Prostate gland (tissue), 2 donors: ENCODE measurements around the gene HBD. TPM values are rescaled to one million over a fixed set of nuclear protein-coding genes. Genes with fewer than 3 reads are reported as not detected.

Source experiments
- DNase-seq: peaks from one replicate; pipeline ENCODE4 v3.0.0-alpha.2; 2019; ENCODE audit warnings: low spot score
- H3K27ac ChIP-seq, 2 donors: fragments of 200-600 bp; sonication (generic); 2 replicates each; pipeline ENCODE4 v1.5.1; 2017 to 2019
- H3K27me3 ChIP-seq: fragments of 200-600 bp; sonication (generic); replicated peaks from 2 replicates; pipeline ENCODE4 v1.5.1; 2019; ENCODE audit not compliant: insufficient read depth
- H3K36me3 ChIP-seq, 2 donors: fragments of 200-600 bp; sonication (generic); 1 replicate in 1 of 2; 2 replicates in 1 of 2; pipeline versions ENCODE4 v1.5.1 to v1.8.1; 2017 to 2019
- H3K4me1 ChIP-seq: fragments of 200-600 bp; sonication (generic); replicated peaks from 2 replicates; pipeline ENCODE4 v1.5.1; 2019
- H3K4me3 ChIP-seq, 2 donors: fragments of 200-600 bp; sonication (generic); 2 replicates each; pipeline ENCODE4 v1.5.1; 2017 to 2019
- H3K9me3 ChIP-seq: fragments of 200-600 bp; sonication (generic); 2 replicates; pipeline ENCODE4 v1.5.1; 2017
- POLR2A ChIP-seq: fragments of 450-650 bp; IDR thresholded peaks from one replicate; pipeline ENCODE4 v1.6.1; 2016; ENCODE audit warnings: antibody characterized with exemption, mild to moderate bottlenecking
- POLR2AphosphoS5 ChIP-seq: sonication (generic); formaldehyde crosslinking; IDR thresholded peaks from one replicate; pipeline ENCODE4 v1.6.1; 2017; ENCODE audit warnings: antibody characterized with exemption
- WGBS: methylation state at CpG from one replicate; pipeline ENCODE4 v1.1.5; 2018; 5-methylcytosine and 5-hydroxymethylcytosine counted together
- intact Hi-C: fragments of 100-400 bp; cut with DNase I; formaldehyde crosslinking; loops from one replicate; pipeline ENCODE4 v1.14.2; 2022
- total RNA-seq, 2 donors: library from RNA; depleted of rRNA; stranded (reverse); fragments of >200 nt; gene quantifications; one replicate each; pipeline ENCODE4 v1.1.0, GENCODE V29; 2016
- TF ChIP-seq, protein P1 (sequence below), 4 experiments: fragments of 200-600 bp in 2 of 4; fragments of 450-650 bp in 2 of 4; sonication (generic) in 2 of 4; IDR thresholded peaks; 1 replicate in 3 of 4; 2 replicates in 1 of 4; pipeline ENCODE4 v1.5.1; 2016 to 2019; ENCODE audit warnings: antibody characterized with exemption in 4 of 4, mild to moderate bottlenecking in 2 of 4, moderate library complexity in 2 of 4

The HBD gene
- total RNA-seq, 2 donors from 2014 or later, result not detected

DNA sequence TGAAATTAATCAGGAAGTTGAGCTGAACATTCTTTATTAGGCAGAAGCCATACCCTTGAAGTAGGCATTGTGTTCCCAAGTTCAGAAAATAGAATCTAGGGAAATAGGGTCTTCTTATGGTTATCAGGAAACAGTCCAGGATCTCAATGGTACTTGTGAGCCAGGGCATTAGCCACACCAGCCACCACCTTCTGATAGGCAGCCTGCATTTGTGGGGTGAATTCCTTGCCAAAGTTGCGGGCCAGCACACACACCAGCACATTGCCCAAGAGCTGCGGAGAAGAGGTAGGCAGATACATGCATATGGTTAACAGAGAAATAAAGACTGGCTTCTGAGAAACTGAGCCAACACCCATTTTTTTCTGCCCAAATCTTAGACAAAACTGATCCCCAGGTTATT lies 1.5 kb downstream of the HBD start:
- H3K36me3 ChIP-seq, result no peaks in the 10 kb centered on the region
- no peaks in the 10 kb centered on the region for H3K4me1 ChIP-seq
- no peak overlapping the region for H3K27ac ChIP-seq
- no peak overlapping the region for H3K4me3 ChIP-seq
- TF ChIP-seq, protein P1, sequence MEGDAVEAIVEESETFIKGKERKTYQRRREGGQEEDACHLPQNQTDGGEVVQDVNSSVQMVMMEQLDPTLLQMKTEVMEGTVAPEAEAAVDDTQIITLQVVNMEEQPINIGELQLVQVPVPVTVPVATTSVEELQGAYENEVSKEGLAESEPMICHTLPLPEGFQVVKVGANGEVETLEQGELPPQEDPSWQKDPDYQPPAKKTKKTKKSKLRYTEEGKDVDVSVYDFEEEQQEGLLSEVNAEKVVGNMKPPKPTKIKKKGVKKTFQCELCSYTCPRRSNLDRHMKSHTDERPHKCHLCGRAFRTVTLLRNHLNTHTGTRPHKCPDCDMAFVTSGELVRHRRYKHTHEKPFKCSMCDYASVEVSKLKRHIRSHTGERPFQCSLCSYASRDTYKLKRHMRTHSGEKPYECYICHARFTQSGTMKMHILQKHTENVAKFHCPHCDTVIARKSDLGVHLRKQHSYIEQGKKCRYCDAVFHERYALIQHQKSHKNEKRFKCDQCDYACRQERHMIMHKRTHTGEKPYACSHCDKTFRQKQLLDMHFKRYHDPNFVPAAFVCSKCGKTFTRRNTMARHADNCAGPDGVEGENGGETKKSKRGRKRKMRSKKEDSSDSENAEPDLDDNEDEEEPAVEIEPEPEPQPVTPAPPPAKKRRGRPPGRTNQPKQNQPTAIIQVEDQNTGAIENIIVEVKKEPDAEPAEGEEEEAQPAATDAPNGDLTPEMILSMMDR (IDR thresholded peaks at IDR 0.05), result no peak
- 98% methylated on average over 2 of the region's 2 CpGs for WGBS
- H3K27me3 ChIP-seq, result no peaks in the 10 kb centered on the region
- no peaks in the 10 kb centered on the region for H3K9me3 ChIP-seq
- intact Hi-C loops, result no loop called here
- no peak for DNase-seq

DNA sequence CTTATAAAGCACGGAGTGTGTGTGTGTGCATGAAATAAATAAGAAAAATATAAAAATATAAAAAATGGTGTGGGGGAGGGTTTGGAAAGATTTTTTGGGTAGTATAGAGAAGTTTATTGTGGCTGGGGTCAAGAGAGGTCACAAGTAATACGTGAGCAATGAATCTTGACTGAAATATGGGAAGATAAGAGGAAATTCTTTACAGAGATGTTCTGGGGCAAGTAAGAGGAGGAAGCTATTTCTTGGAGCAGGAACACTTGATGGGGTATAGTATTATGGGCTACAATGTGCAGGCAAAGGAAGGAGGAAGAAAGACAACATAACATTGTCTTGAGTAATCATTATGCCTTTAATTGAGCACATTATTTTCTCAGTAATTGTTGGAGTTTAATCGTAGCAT lies 2.1 kb downstream of the HBD start:
- H3K4me1 ChIP-seq, result no peaks in the 10 kb centered on the region
- no peaks in the 10 kb centered on the region for H3K27me3 ChIP-seq
- DNase-seq, result no peak
- 69% methylated on average over 3 of the region's 3 CpGs for WGBS
- H3K9me3 ChIP-seq, result no peaks in the 10 kb centered on the region
- no peak overlapping the region for H3K27ac ChIP-seq
- intact Hi-C loops, result no loop called here
- no peaks in the 10 kb centered on the region for H3K36me3 ChIP-seq
- no peak overlapping the region for H3K4me3 ChIP-seq
- TF ChIP-seq POLR2A, result no peak
- TF ChIP-seq POLR2AphosphoS5, result no peak
- TF ChIP-seq, protein P1 (IDR thresholded peaks at IDR 0.05), result no peak

DNA sequence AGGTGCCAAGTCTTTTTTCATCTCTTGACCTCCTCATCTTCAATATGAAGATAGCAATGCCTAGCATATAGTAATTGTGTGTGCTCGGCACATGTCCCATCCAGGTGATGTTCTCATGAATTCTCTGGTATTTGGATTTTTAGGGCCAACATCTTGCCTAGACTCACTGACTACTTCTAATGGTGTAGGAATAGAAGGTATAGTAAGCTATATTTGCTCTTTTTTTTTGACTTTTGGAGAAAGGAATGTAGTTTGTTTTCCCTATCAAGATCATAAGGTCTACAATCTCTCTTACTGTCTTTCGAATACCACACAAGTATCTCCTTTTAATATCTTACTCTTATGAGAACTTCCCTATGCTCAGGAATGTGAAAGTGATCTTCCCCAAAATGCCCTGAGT lies 3.2 kb downstream of the HBD start:
- WGBS, result 73% methylated on average over 2 of the region's 2 CpGs
- Histone ChIP-seq H3K36me3 (no peaks in the 10 kb centered on the region), H3K4me3 (no peak overlapping the region), H3K9me3 (no peaks in the 10 kb centered on the region), H3K27me3 (no peaks in the 10 kb centered on the region), H3K27ac (no peak overlapping the region), H3K4me1 (no peaks in the 10 kb centered on the region)
- DNase-seq, result no peak
- intact Hi-C loops, result no loop called here
- TF ChIP-seq POLR2AphosphoS5, result no peak
- TF ChIP-seq, protein P1 (IDR thresholded peaks at IDR 0.05), result no peak
- TF ChIP-seq POLR2A, result no peak

DNA sequence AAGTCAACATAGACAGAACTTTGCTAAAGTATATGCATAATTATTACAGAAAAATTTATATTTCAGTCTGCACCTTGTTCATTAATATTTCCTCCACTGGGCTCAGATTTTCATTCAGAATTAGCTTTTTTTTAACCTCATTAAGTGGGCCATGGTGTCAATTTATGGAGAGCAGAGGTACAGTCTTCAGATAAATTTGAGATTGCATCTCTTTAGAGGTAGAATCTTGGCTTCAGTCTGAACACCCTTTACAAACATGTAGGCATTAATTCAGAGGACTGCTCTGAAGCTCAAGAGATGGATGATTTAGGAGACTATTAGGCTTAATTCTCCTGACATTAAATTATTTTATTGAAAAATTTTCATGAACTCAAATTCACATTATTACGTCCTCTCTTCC lies 4.0 kb downstream of the HBD start:
- 83% methylated on average over 1 of the region's 1 CpG for WGBS
- Histone ChIP-seq H3K4me3 (no peak overlapping the region), H3K27me3 (no peaks in the 10 kb centered on the region), H3K36me3 (no peaks in the 10 kb centered on the region), H3K27ac (no peak overlapping the region), H3K4me1 (no peaks in the 10 kb centered on the region), H3K9me3 (no peaks in the 10 kb centered on the region)
- DNase-seq, result no peak
- TF ChIP-seq POLR2AphosphoS5 (no peak), POLR2A (no peak)
- TF ChIP-seq, protein P1 (IDR thresholded peaks at IDR 0.05), result no peak
- intact Hi-C loops, result no loop called here

DNA sequence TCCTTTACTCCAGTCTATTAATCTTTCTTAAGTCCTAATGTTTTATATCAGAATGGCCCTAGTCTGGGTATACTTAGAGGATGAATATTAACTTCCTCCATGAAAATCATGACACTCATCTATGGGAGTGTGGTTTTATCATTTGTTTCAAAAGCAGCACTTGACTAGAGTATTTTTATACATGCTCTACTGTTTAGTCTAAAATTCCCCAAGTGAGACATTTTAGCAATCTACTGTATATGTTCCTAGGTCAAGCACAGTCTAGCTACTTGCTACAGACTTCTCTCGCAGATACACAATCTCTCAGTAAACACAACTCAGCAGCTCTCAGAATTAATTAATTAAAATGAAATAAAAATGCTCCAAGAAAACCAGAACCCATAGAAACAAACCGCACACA lies 4.5 kb downstream of the HBD start:
- no peaks in the 10 kb centered on the region for H3K27me3 ChIP-seq
- H3K4me1 ChIP-seq, result no peaks in the 10 kb centered on the region
- TF ChIP-seq POLR2A (no peak), POLR2AphosphoS5 (no peak)
- TF ChIP-seq, protein P1 (IDR thresholded peaks at IDR 0.05), result no peak
- no peak for DNase-seq
- no peak overlapping the region for H3K27ac ChIP-seq
- H3K36me3 ChIP-seq, result no peaks in the 10 kb centered on the region
- 89% methylated on average over 2 of the region's 2 CpGs for WGBS
- intact Hi-C loops, result no loop called here
- H3K4me3 ChIP-seq, result no peak overlapping the region
- H3K9me3 ChIP-seq, result no peaks in the 10 kb centered on the region
